IMR-90 (cell line): ENCODE measurements around the gene HMG20B. TPM values are rescaled to one million over a fixed set of nuclear protein-coding genes. Genes with fewer than 3 reads are reported as not detected.

Experiments
- ATAC-seq: fragments of 200-7000 bp; cut with Tn5 transposase; 2 replicates; pipeline ENCODE4 v1.9.1; 2020; ENCODE audit warnings: low read depth, mild to moderate bottlenecking, moderate library complexity
- BruUV-seq: library from RNA; stranded (reverse); fragments of 400-500 nt; replicated peaks from 2 replicates; lab custom pipeline; 2021; lab: Mats Ljungman, UMichigan
- CTCF ChIA-PET: fragments of 300-600 bp; formaldehyde crosslinking; extraction: SDS; loops from one replicate; lab custom pipeline; 2021; ENCODE audit warnings: antibody characterized with exemption; lab: Yijun Ruan, JAX
- POLR2A ChIA-PET: fragments of 300-600 bp; sonication (Branson Sonifier 250); formaldehyde crosslinking; loops from one replicate; lab custom pipeline; 2022; ENCODE audit warnings: antibody characterized with exemption; ENCODE audit not compliant: unreplicated experiment; lab: Charles Lee
- DNase-seq: peaks from one replicate; pipeline ENCODE4 v3.0.0; 2013
- H2AFZ ChIP-seq: replicated peaks from 2 replicates; pipeline ENCODE3; 2013; ENCODE audit warnings: low read length, mild to moderate bottlenecking; ENCODE audit not compliant: poor library complexity
- H2AK5ac ChIP-seq: 2 replicates; pipeline ENCODE4 v1.6.1; 2013; ENCODE audit warnings: low read depth, low read length, inconsistent platforms
- H2AK9ac ChIP-seq: replicated peaks from 2 replicates; pipeline ENCODE3; 2013; ENCODE audit warnings: mild to moderate bottlenecking, low read depth, low read length, moderate library complexity; ENCODE audit not compliant: poor library complexity
- H2BK120ac ChIP-seq: 2 replicates; pipeline ENCODE4 v1.6.1; 2013; ENCODE audit warnings: low read depth, low read length, inconsistent platforms
- H2BK15ac ChIP-seq: 3 replicates; pipeline ENCODE4 v1.6.1; 2013; ENCODE audit warnings: low read depth, low read length, inconsistent platforms
- H2BK20ac ChIP-seq: 2 replicates; pipeline ENCODE4 v1.6.1; 2013; ENCODE audit warnings: low read depth, mild to moderate bottlenecking, inconsistent platforms, low read length, moderate library complexity
- H2BK5ac ChIP-seq: 2 replicates; pipeline ENCODE4 v1.6.1; 2013; ENCODE audit warnings: mild to moderate bottlenecking, low read depth, low read length, inconsistent platforms; ENCODE audit not compliant: poor library complexity, severe bottlenecking
- H3K14ac ChIP-seq: replicated peaks from 2 replicates; pipeline ENCODE4 v1.6.1; 2013; ENCODE audit warnings: low read depth, low read length, inconsistent platforms
- H3K18ac ChIP-seq: 2 replicates; pipeline ENCODE4 v1.6.1; 2013; ENCODE audit warnings: low read depth, low read length, control low read depth
- H3K23ac ChIP-seq: 2 replicates; pipeline ENCODE4 v1.6.1; 2013; ENCODE audit warnings: low read depth, low read length, inconsistent platforms
- H3K27ac ChIP-seq: 2 replicates; pipeline ENCODE4 v1.5.1; 2013; ENCODE audit warnings: mild to moderate bottlenecking, control low read depth, low read length; ENCODE audit not compliant: insufficient read depth
- H3K27me3 ChIP-seq: 2 replicates; pipeline ENCODE4 v1.6.1; 2013; ENCODE audit warnings: low read length; ENCODE audit not compliant: control insufficient read depth, insufficient read depth
- H3K36me3 ChIP-seq: 2 replicates; pipeline ENCODE4 v1.6.1; 2013; ENCODE audit warnings: low read length, mixed read lengths; ENCODE audit not compliant: control insufficient read depth, insufficient read depth
- H3K4ac ChIP-seq: 2 replicates; pipeline ENCODE4 v1.6.1; 2013; ENCODE audit warnings: low read depth, low read length, inconsistent platforms
- H3K4me1 ChIP-seq: 2 replicates; pipeline ENCODE4 v1.6.1; 2013; ENCODE audit warnings: low read length, mixed read lengths; ENCODE audit not compliant: control insufficient read depth, insufficient read depth
- H3K4me2 ChIP-seq: 2 replicates; pipeline ENCODE4 v1.6.1; 2013; ENCODE audit warnings: low read depth, mild to moderate bottlenecking, control low read depth, low read length, moderate library complexity
- H3K4me3 ChIP-seq: 2 replicates; pipeline ENCODE4 v1.5.1; 2013; ENCODE audit warnings: low read depth, mild to moderate bottlenecking, control low read depth, low read length, moderate library complexity; ENCODE audit not compliant: insufficient read depth
- H3K56ac ChIP-seq: 2 replicates; pipeline ENCODE4 v1.6.1; 2013; ENCODE audit warnings: low read length, inconsistent platforms; ENCODE audit not compliant: insufficient read depth; ENCODE audit errors: extremely low read depth
- H3K79me1 ChIP-seq, 2 experiments: 2 replicates each; pipeline ENCODE4 v1.6.1; 2013; ENCODE audit warnings: low read length in 2 of 2, inconsistent platforms in 1 of 2, low read depth in 1 of 2
- H3K9ac ChIP-seq: 2 replicates; pipeline ENCODE4 v1.6.1; 2013; ENCODE audit warnings: low read depth, low read length, control low read depth
- H3K9me1 ChIP-seq: 2 replicates; pipeline ENCODE4 v1.6.1; 2013; ENCODE audit warnings: low read length, inconsistent platforms; ENCODE audit not compliant: insufficient read depth
- H3K9me3 ChIP-seq: 2 replicates; pipeline ENCODE4 v1.6.1; 2013; ENCODE audit warnings: low read length; ENCODE audit not compliant: control insufficient read depth, insufficient read depth
- H4K20me1 ChIP-seq: 2 replicates; pipeline ENCODE4 v1.6.1; 2013; ENCODE audit warnings: low read length, inconsistent platforms; ENCODE audit not compliant: insufficient read depth
- H4K5ac ChIP-seq: 2 replicates; pipeline ENCODE4 v1.6.1; 2013; ENCODE audit warnings: mild to moderate bottlenecking, low read depth, low read length, control low read depth
- H4K8ac ChIP-seq, 2 experiments: 2 replicates each; pipeline ENCODE4 v1.6.1; 2013; ENCODE audit warnings: low read depth in 2 of 2, low read length in 2 of 2, control low read depth in 1 of 2, inconsistent platforms in 1 of 2
- H4K91ac ChIP-seq: 2 replicates; pipeline ENCODE4 v1.6.1; 2013; ENCODE audit warnings: low read depth, low read length, inconsistent platforms; ENCODE audit not compliant: insufficient read depth
- RCOR1 ChIP-seq: IDR thresholded peaks from 2 replicates; pipeline ENCODE4 v1.6.1; 2012; ENCODE audit warnings: mild to moderate bottlenecking, low read length, improper control_type of control experiment; ENCODE audit not compliant: insufficient replicate concordance
- WGBS, 2 experiments: methylation state at CpG; one replicate each; pipeline versions ENCODE4 v1.1.5 to v1.1.7; 2013; ENCODE audit warnings: missing lambda C conversion rate in 2 of 2; ENCODE audit not compliant: insufficient read length in 1 of 2; ENCODE audit errors: extremely low coverage in 2 of 2; 5-methylcytosine and 5-hydroxymethylcytosine counted together
- dilution Hi-C: fragments of 300-500 bp; cut with HindIII; formaldehyde crosslinking; loops from one replicate; pipeline ENCODE4 v1.14.3; 2018; ENCODE audit warnings: low sequenced_read_pairs; ENCODE audit not compliant: unreplicated experiment
- in situ Hi-C: fragments of 300-500 bp; cut with MboI; formaldehyde crosslinking; loops from 3 replicates; pipeline ENCODE4 v1.14.3; 2019; ENCODE audit warnings: low sequenced_read_pairs, inconsistent platforms, mixed read lengths
- intact Hi-C: fragments of 100-400 bp; cut with micrococcal nuclease; formaldehyde crosslinking; loops from 2 replicates; pipeline ENCODE4 v1.10.0; 2022
- polyA plus RNA-seq, 3 experiments: library from polyadenylated mRNA; depleted of rRNA; stranded (reverse); fragments of >200 nt; gene quantifications; 2 replicates each; pipeline ENCODE4 v1.2.3, GENCODE V29; 2012; ENCODE audit warnings: low replicate concordance in 1 of 3
- total RNA-seq: library from RNA; depleted of rRNA; stranded (reverse); fragments of >200 nt; gene quantifications from 2 replicates; pipeline ENCODE4 v1.2.3, GENCODE V29; 2012

The HMG20B gene
- total and polyA plus RNA-seq, 2 of the 4 experiments (the other 2 are of a cell fraction): 57.5 to 63.8 TPM

DNA sequence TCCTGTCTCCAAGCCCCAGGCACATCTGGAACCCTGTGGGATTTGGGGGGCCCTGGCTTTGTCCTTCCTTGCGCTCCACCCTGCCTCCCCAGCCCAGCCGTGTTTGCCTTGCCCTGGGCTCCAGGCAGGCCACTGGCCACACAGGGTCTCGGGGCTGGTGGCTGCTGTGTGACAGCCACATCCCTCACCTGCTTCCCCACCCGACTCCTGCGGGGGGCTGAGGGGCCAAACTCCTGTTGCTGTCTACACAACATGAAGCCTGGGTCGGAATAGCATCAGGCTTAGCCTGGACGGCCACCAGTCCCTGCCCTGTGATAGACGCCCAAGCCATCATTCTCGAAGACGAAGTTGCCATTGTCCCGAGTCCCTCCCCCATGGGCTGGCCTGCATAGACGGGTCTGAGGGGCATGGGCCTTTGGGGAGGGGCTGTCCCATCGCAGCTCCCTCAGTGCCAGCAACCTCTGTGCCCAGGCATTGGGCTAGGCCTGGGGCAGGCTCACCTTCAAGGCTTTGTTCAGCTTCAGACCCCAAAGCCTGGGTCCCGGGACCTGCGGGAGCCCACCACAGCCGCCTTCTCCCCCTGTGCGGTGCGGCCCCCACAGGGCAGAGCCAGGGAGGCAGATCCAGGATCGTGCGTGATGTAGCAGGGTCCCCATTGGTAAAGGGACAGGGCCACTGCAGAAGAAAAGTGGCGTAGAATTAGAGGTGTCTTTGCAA is 49.2 kb upstream of the HMG20B start:
- peaks cover 55% of the 10 kb centered on the region for H3K36me3 ChIP-seq

More for the DNA sequence above, 49.2 kb upstream of the HMG20B start:
- ChIA-PET CTCF (no interaction called here), POLR2A (no interaction called here)
- H4K5ac ChIP-seq: no peak overlapping the region
- no peak overlapping the region for H3K4ac ChIP-seq
- peaks cover 25 to 76% of the 10 kb centered on the region in 2 experiments for H3K79me1 ChIP-seq
- intact Hi-C loops (no loop called here), in situ Hi-C loops (no loop called here), dilution Hi-C loops (no loop called here)
- no peaks in the 10 kb centered on the region for H3K9me3 ChIP-seq
- H3K14ac ChIP-seq: no peak overlapping the region
- H3K9ac ChIP-seq: no peak overlapping the region
- H4K20me1 ChIP-seq: peaks cover 68% of the 10 kb centered on the region
- H2BK120ac ChIP-seq: no peak overlapping the region
- peaks cover 14% of the 10 kb centered on the region for H3K9me1 ChIP-seq
- no peak overlapping the region for H2AK5ac ChIP-seq
- no peak overlapping the region for H3K4me2 ChIP-seq
- H3K18ac ChIP-seq: no peak overlapping the region
- WGBS, 2 experiments: 90% methylated on average over 9 of the region's 21 CpGs; no CpG with 5 or more reads in 1 of the 2 experiments
- no peak for ATAC-seq
- no peak overlapping the region for H2BK5ac ChIP-seq
- H3K56ac ChIP-seq: no peak overlapping the region
- no peak overlapping the region for H2BK20ac ChIP-seq
- no peaks in the 10 kb centered on the region for H3K27me3 ChIP-seq
- no peak overlapping the region for H3K4me3 ChIP-seq
- H2AK9ac ChIP-seq: no peak overlapping the region
- no peak overlapping the region for H4K8ac ChIP-seq
- no peak overlapping the region for H3K23ac ChIP-seq
- H4K91ac ChIP-seq: no peak overlapping the region
- no peak overlapping the region for H2BK15ac ChIP-seq
- no peak for DNase-seq
- H3K4me1 ChIP-seq: no peaks in the 10 kb centered on the region
- BruUV-seq: no TSS peak
- TF ChIP-seq RCOR1: no peak
- H3K27ac ChIP-seq: no peak overlapping the region
- peak overlapping the region; percentile 11 for H2AFZ ChIP-seq
